Measurements from ENCODE around the gene ZMYND12.
A peak's percentile ranks its signal among the peaks of the same experiment; 100 is the strongest.
"Not testable (repeated sequence)": the region's sequence is repeated elsewhere in the genome, so short reads cannot be mapped to it uniquely, and the experiment has no call there.

The ZMYND12 gene, protein sequence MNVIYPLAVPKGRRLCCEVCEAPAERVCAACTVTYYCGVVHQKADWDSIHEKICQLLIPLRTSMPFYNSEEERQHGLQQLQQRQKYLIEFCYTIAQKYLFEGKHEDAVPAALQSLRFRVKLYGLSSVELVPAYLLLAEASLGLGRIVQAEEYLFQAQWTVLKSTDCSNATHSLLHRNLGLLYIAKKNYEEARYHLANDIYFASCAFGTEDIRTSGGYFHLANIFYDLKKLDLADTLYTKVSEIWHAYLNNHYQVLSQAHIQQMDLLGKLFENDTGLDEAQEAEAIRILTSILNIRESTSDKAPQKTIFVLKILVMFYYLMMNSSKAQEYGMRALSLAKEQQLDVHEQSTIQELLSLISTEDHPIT

DNA sequence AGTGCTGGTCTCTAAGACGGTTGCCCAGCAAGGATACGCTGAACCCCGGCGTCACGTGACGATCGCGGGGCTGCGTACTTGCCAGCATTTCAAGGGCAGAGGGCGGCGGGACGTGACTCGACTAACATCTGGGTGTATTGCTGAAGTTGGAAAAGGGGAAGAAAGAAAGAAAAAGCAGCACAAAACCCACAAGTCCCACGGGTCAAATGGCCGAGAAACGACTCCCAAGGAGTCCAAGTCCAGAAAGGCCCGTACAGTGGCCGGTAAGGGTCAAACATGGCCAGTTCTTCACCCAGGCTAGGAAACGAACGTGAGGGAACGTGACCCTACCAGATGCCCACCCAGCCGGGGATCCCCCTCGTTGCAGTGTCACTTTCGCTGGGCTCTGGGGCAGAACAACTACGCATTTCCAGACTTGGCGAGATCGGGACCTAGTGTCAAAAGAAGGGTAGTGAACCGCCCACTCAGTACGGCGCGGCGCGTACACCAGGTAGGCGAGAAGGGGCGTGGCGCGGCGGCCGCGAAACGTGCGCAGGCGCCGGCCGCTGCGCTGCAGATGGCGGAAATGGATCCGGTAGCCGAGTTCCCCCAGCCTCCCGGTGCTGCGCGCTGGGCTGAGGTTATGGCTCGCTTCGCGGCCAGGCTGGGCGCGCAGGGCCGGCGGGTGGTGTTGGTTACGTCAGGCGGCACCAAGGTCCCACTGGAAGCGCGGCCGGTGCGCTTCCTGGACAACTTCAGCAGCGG, at the start of gene ZMYND12, which contains the start of gene PPCS:
Gene ZMYND12, minus strand, starts transcription at position 13 of the 744 bp plus-strand sequence. CDS start 25 bp downstream, outside the sequence.
Gene PPCS, plus strand, starts transcription at position 534 of the 744 bp plus-strand sequence. Its CDS starts 23 bp downstream, at position 557.
- H3K4me3 ChIP-seq (ENCODE audit: low read depth, low read length) = peak within 1 kb of the TSS; percentile 95
- peaks cover 4% of the 10 kb centered on the region for H3K4me1 ChIP-seq (ENCODE audit: control insufficient read depth, insufficient read depth, low read length)
- H3K36me3 ChIP-seq (ENCODE audit: control insufficient read depth, insufficient read depth, low read length) = no peaks in the 10 kb centered on the region
- H3K9ac ChIP-seq (ENCODE audit: low read depth, low read length) = peak within 1 kb of the TSS; percentile 89
- H3K9me3 ChIP-seq (ENCODE audit: control insufficient read depth, insufficient read depth, low read length) = no peaks in the 10 kb centered on the region
- no peaks in the 10 kb centered on the region for H3K27me3 ChIP-seq (ENCODE audit: control insufficient read depth, insufficient read depth, low read length)

DNA sequence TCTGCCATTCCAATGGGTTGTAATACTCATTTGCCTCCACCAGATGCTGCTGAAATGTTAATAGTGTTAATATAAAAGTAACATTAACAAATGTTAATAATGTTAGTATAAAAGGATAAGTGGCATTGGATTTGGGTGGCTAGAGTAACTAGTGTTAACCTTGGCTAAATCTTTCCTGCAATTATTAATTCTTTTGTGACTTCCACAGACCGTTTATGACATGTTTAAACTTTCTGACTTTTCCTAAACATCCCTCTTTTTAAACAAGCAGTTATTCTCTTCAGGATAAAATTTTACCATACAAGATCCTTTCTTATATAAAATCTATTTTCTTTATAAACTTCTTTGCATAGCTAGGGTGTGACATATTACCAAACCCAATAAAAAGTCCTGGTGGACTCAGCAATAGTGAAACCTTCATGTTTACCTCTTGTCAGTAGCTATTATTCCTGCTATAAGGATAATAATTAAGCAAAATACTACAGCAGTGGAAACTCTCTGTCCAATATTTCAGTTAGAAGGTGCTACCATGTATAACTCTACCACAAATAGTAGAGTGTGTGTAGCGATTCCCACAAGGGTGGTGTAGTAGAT, 48.8 kb upstream of the ZMYND12 start:
- no peaks in the 10 kb centered on the region for H3K27me3 ChIP-seq (ENCODE audit: control insufficient read depth, insufficient read depth, low read length)
- no peaks in the 10 kb centered on the region for H3K4me1 ChIP-seq (ENCODE audit: control insufficient read depth, insufficient read depth, low read length)
- no peaks in the 10 kb centered on the region for H3K36me3 ChIP-seq (ENCODE audit: control insufficient read depth, insufficient read depth, low read length)
- no peak overlapping the region for H3K9ac ChIP-seq (ENCODE audit: low read depth, low read length)
- no peak overlapping the region for H3K4me3 ChIP-seq (ENCODE audit: low read depth, low read length)
- H3K9me3 ChIP-seq (ENCODE audit: control insufficient read depth, insufficient read depth, low read length) = peaks cover 11% of the 10 kb centered on the region

DNA sequence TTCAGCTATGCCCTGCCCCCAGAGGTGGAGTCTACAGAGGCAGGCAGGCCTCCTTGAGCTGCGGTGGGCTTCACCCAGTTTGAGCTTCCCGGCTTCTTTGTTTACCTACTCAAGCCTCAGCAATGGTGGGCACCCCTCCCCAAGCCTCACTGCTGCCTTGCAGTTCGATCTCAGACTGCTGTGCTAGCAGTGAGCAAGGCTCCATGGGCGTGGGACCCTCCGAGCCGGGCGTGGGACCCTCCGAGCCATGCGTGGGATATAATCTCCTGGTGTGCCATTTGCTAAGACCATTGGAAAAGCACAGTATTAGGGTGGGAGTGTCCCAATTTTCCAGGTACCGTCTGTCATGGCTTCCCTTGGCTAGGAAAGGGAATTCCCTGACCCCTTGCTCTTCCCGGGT, 46.2 kb upstream of the ZMYND12 start:
- H3K9me3 ChIP-seq (ENCODE audit: control insufficient read depth, insufficient read depth, low read length) = peaks cover 11% of the 10 kb centered on the region
- not testable (repeated sequence) for H3K9ac ChIP-seq (ENCODE audit: low read depth, low read length); H3K27me3 ChIP-seq (ENCODE audit: control insufficient read depth, insufficient read depth, low read length); H3K4me1 ChIP-seq (ENCODE audit: control insufficient read depth, insufficient read depth, low read length); H3K4me3 ChIP-seq (ENCODE audit: low read depth, low read length); H3K36me3 ChIP-seq (ENCODE audit: control insufficient read depth, insufficient read depth, low read length)

DNA sequence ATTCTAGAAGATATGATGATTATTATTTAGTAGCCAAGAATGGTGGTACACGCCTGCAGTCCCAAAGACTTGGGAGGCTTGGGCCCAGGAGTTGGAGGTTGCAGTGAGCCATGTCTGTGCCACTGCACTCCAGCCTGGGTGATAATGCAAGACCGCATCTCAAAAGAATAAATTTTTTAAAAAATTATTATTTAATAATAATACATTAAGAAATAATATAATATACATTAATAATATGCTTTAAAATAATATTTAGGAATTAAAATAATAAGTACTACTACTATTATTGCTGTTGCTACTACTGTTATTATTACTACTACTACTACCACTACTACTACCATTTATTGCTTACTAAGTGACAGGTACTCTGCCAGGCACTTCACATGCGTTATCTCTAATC, 34.4 kb upstream of the ZMYND12 start:
- Histone ChIP-seq H3K9me3 (ENCODE audit: control insufficient read depth, insufficient read depth, low read length) (no peaks in the 10 kb centered on the region), H3K4me1 (ENCODE audit: control insufficient read depth, insufficient read depth, low read length) (no peaks in the 10 kb centered on the region), H3K4me3 (ENCODE audit: low read depth, low read length) (no peak overlapping the region), H3K36me3 (ENCODE audit: control insufficient read depth, insufficient read depth, low read length) (no peaks in the 10 kb centered on the region), H3K9ac (ENCODE audit: low read depth, low read length) (no peak overlapping the region), H3K27me3 (ENCODE audit: control insufficient read depth, insufficient read depth, low read length) (no peaks in the 10 kb centered on the region)

DNA sequence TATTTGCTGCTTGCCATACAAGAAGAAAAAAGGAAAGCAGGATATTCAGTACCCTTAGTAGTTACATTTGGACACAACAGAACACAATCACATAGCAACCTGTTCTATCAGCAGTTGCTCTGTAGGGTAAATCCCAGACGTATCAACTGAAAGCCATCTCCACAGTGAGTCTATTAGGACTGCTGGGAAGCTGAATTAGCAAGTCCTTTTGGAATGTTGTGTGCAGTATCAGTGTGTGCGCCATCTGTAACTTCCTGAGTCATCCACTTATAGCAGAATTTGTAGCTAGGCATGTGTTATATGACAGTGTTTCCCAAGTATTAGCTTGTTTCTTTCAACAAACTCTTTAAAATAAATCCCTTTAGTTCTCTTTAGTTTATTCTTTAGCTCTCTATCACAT, 28.6 kb upstream of the ZMYND12 start:
- Histone ChIP-seq H3K9ac (ENCODE audit: low read depth, low read length) (no peak overlapping the region), H3K4me3 (ENCODE audit: low read depth, low read length) (no peak overlapping the region), H3K9me3 (ENCODE audit: control insufficient read depth, insufficient read depth, low read length) (no peaks in the 10 kb centered on the region), H3K4me1 (ENCODE audit: control insufficient read depth, insufficient read depth, low read length) (no peaks in the 10 kb centered on the region), H3K27me3 (ENCODE audit: control insufficient read depth, insufficient read depth, low read length) (no peaks in the 10 kb centered on the region), H3K36me3 (ENCODE audit: control insufficient read depth, insufficient read depth, low read length) (no peaks in the 10 kb centered on the region)

DNA sequence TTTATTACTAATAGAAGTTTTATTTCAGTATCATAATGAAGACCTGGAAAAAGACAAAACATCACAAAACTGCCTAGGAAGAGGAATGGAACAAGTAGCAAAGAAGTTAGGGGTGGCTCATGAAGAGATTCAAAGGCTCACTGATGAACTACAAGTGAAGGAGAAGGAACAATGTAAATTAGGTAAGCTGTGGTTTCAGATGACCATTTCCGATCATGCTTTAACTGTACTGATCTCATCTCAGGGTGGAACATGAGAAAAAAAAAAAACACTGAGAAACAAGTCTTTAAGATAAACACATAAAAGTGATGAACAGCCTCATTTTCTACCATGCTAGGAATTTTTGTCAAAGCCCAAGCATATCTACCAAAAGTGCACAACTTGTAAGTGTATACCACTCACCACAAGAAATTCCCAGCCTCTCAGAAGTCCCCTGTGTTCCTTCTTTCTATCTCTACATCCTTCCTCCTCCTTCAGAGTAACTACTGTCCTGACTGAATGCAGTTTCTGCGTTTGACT, 26.9 kb upstream of the ZMYND12 start:
- no peaks in the 10 kb centered on the region for H3K36me3 ChIP-seq (ENCODE audit: control insufficient read depth, insufficient read depth, low read length)
- no peaks in the 10 kb centered on the region for H3K27me3 ChIP-seq (ENCODE audit: control insufficient read depth, insufficient read depth, low read length)
- H3K4me3 ChIP-seq (ENCODE audit: low read depth, low read length) = no peak overlapping the region
- no peak overlapping the region for H3K9ac ChIP-seq (ENCODE audit: low read depth, low read length)
- no peaks in the 10 kb centered on the region for H3K4me1 ChIP-seq (ENCODE audit: control insufficient read depth, insufficient read depth, low read length)
- no peaks in the 10 kb centered on the region for H3K9me3 ChIP-seq (ENCODE audit: control insufficient read depth, insufficient read depth, low read length)

DNA sequence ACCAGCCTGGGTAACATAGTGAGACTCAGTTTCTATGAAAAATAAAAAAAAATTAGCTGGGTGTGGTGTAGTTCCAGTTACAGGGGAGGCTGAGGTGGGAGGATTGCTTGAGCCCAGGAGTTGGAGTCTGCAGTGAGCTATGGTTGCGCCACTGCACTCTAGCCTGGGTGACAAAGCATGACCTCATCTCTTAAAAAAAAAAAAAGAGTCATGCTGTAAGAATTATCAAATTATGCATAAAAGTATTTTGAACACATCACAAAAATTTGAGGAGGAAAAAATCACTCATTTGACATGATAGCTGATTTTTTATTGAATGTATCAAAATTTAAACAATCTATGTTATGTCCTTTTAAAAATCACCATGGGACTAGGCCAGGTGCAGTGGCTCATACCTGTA, 25.1 kb upstream of the ZMYND12 start:
- Histone ChIP-seq H3K4me3 (ENCODE audit: low read depth, low read length) (no peak overlapping the region), H3K36me3 (ENCODE audit: control insufficient read depth, insufficient read depth, low read length) (no peaks in the 10 kb centered on the region), H3K9me3 (ENCODE audit: control insufficient read depth, insufficient read depth, low read length) (no peaks in the 10 kb centered on the region), H3K9ac (ENCODE audit: low read depth, low read length) (no peak overlapping the region), H3K27me3 (ENCODE audit: control insufficient read depth, insufficient read depth, low read length) (no peaks in the 10 kb centered on the region), H3K4me1 (ENCODE audit: control insufficient read depth, insufficient read depth, low read length) (no peaks in the 10 kb centered on the region)

DNA sequence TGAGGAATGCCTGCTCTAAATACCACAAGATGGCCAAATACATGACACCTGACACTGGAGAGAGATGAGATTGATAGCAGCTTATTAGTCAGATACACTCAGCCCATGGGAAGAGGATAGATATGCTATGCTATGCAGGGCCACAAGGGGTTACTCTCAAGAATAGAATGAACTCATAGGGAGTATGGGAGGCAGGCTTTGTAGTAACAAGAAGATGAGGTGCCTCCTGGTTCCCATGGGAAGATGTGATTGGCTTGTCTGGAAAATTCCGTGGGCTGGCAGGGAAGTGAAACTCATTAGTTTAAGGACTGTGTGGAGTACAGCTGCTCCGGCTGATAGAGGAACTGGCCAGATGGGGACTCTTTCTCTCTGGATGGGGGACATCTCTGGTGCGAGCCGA, 23.8 kb upstream of the ZMYND12 start:
- H3K27me3 ChIP-seq (ENCODE audit: control insufficient read depth, insufficient read depth, low read length) = no peaks in the 10 kb centered on the region
- no peaks in the 10 kb centered on the region for H3K36me3 ChIP-seq (ENCODE audit: control insufficient read depth, insufficient read depth, low read length)
- no peaks in the 10 kb centered on the region for H3K9me3 ChIP-seq (ENCODE audit: control insufficient read depth, insufficient read depth, low read length)
- H3K9ac ChIP-seq (ENCODE audit: low read depth, low read length) = no peak overlapping the region
- no peak overlapping the region for H3K4me3 ChIP-seq (ENCODE audit: low read depth, low read length)
- H3K4me1 ChIP-seq (ENCODE audit: control insufficient read depth, insufficient read depth, low read length) = no peaks in the 10 kb centered on the region

DNA sequence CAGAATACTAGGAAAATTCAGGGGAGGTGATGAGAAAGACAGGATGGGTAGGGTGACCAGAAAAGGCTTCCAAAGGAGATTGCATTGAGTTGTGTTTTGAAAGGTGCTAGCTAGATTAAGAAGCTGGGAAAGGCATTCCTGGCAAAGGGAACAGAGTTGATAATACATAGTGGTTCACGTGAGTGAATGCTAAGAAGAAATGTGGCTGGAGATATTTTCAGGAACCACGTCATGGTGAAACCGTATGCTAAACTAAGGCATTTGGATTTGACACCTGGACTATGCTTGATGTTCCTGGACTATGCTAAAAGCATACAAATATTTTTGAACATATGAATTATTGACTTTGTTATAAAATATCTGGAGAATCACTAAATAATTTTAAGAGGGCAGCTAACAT, 22.0 kb upstream of the ZMYND12 start:
- Histone ChIP-seq H3K4me3 (ENCODE audit: low read depth, low read length) (no peak overlapping the region), H3K4me1 (ENCODE audit: control insufficient read depth, insufficient read depth, low read length) (no peaks in the 10 kb centered on the region), H3K9me3 (ENCODE audit: control insufficient read depth, insufficient read depth, low read length) (no peaks in the 10 kb centered on the region), H3K36me3 (ENCODE audit: control insufficient read depth, insufficient read depth, low read length) (no peaks in the 10 kb centered on the region), H3K9ac (ENCODE audit: low read depth, low read length) (no peak overlapping the region), H3K27me3 (ENCODE audit: control insufficient read depth, insufficient read depth, low read length) (no peaks in the 10 kb centered on the region)

DNA sequence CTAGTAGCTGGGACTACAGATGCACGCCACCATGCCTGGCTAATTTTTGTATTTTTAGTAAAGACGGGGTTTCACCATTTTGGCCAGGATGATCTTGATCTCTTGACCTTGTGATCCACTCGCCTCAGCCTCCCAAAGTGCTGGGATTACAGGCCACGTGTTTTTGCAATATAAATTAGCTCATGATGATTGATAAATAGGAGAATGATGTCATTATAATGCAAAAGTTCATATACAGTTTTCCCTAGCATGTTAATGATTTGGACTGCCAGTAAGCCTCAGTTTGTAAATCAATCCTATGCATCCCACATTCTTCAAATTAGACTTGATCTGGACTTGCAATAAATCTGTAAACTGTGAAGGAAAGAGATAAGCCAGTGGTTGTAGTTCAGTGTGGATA, 21.5 kb upstream of the ZMYND12 start:
- H3K9me3 ChIP-seq (ENCODE audit: control insufficient read depth, insufficient read depth, low read length); H3K27me3 ChIP-seq (ENCODE audit: control insufficient read depth, insufficient read depth, low read length); H3K36me3 ChIP-seq (ENCODE audit: control insufficient read depth, insufficient read depth, low read length); H3K4me3 ChIP-seq (ENCODE audit: low read depth, low read length); H3K4me1 ChIP-seq (ENCODE audit: control insufficient read depth, insufficient read depth, low read length); H3K9ac ChIP-seq (ENCODE audit: low read depth, low read length): not testable (repeated sequence)

DNA sequence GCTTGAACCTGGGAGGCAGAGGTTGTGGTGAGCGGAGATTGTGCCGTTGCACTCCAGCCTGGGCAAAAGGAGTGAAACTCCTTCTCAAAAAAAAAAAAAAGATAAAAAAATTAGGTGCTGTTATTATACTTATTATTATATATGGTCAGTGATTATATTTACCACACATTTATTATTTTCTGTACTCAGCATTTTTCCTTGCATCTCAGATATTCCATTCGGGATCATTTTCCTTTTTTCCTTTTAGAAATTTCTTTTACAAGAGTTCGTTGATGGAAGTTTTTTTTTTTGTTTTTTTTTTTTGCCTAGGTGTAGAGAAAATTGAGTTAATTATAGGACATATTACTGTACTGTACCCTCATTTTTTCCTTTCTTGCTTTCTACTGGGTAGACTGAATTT, 20.8 kb upstream of the ZMYND12 start:
- no peak overlapping the region for H3K9ac ChIP-seq (ENCODE audit: low read depth, low read length)
- H3K4me1 ChIP-seq (ENCODE audit: control insufficient read depth, insufficient read depth, low read length) = no peaks in the 10 kb centered on the region
- no peak overlapping the region for H3K4me3 ChIP-seq (ENCODE audit: low read depth, low read length)
- no peaks in the 10 kb centered on the region for H3K27me3 ChIP-seq (ENCODE audit: control insufficient read depth, insufficient read depth, low read length)
- no peaks in the 10 kb centered on the region for H3K36me3 ChIP-seq (ENCODE audit: control insufficient read depth, insufficient read depth, low read length)
- no peaks in the 10 kb centered on the region for H3K9me3 ChIP-seq (ENCODE audit: control insufficient read depth, insufficient read depth, low read length)

Data from iPS-15b (cell line).